Psoas muscle (tissue), 8 donors: ENCODE measurements around the gene CPED1. TPM values are rescaled to one million over a fixed set of nuclear protein-coding genes. Genes with fewer than 3 reads are reported as not detected.
"Not testable (repeated sequence)": the region's sequence is repeated elsewhere in the genome, so short reads cannot be mapped to it uniquely, and the experiment has no call there.

ENCODE experiments used
- ATAC-seq, 4 donors: fragments of 200-7000 bp; cut with Tn5 transposase; one replicate each; pipeline ENCODE4 v1.9.1; 2020; ENCODE audit warnings: moderate library complexity in 3 of 4, mild to moderate bottlenecking in 2 of 4
- DNase-seq, 2 donors: peaks; one replicate each; pipeline ENCODE4 v3.0.0-alpha.2; 2020
- H3K27ac ChIP-seq: fragments of 200-600 bp; one replicate; pipeline ENCODE4 v1.8.0; 2022
- H3K27me3 ChIP-seq, 3 donors: fragments of 200-600 bp in 1 of 3; one replicate each; pipeline versions ENCODE4 v1.6.1 to v1.8.0; 2013 to 2022; ENCODE audit warnings: low read length in 2 of 3, mild to moderate bottlenecking in 2 of 3, moderate library complexity in 1 of 3; ENCODE audit not compliant: insufficient read depth in 3 of 3
- H3K36me3 ChIP-seq, 2 donors: fragments of 200-600 bp in 1 of 2; one replicate each; pipeline versions ENCODE4 v1.6.1 to v1.8.0; 2013 to 2022; ENCODE audit warnings: low read depth in 1 of 2, mild to moderate bottlenecking in 1 of 2, moderate library complexity in 1 of 2; ENCODE audit not compliant: insufficient read depth in 1 of 2
- H3K4me1 ChIP-seq: fragments of 200-600 bp; one replicate; pipeline ENCODE4 v1.8.0; 2022
- H3K4me3 ChIP-seq: fragments of 200-600 bp; one replicate; pipeline ENCODE4 v1.8.0; 2022; ENCODE audit warnings: mild to moderate bottlenecking
- H3K9me3 ChIP-seq: fragments of 200-600 bp; one replicate; pipeline ENCODE4 v1.8.0; 2022
- CTCF ChIP-seq: fragments of 200-600 bp; IDR thresholded peaks from one replicate; pipeline ENCODE4 v1.8.0; 2022; ENCODE audit warnings: antibody characterized with exemption
- WGBS, 3 donors: extraction: QIAGEN DNeasy Blood & Tissue Kit; methylation state at CpG; one replicate each; pipeline versions ENCODE4 v1.1.6 to v1.1.7; 2013; 5-methylcytosine and 5-hydroxymethylcytosine counted together
- intact Hi-C, 2 donors: fragments of 100-400 bp; cut with DNase I; formaldehyde crosslinking; loops; one replicate each; pipeline versions ENCODE4 v1.11.0 to v1.14.2; 2022
- polyA plus RNA-seq, 3 donors: library from polyadenylated mRNA; stranded (reverse); fragments of 200-250 nt; gene quantifications; one replicate each; pipeline ENCODE4 v1.2.3, GENCODE V29; 2013
- total RNA-seq, 4 donors: library from RNA; stranded (reverse); fragmentation: NEBNext Ultra II Directional in 2 of 4; extraction: Animal tissue kit (Norgen Biotek cat#: 25700) in 2 of 4; gene quantifications; one replicate each; pipeline versions ENCODE4 v1.2.1 to v1.2.4, GENCODE V29; 2021 to 2023
- donor health status: healthy with polysubstance abuse.
- donor health status: DM: no; HTN: no; CAD: no; lungs with moderate emphysema.
- donor health status: Bipolar disorder and iron deficiency.
- donor health status: healthy.
- donor health status: DM: yes; HTN: yes; CAD: no.
- donor health status: DM: no; HTN: no; CAD: no.
- donor health status: DM: no; HTN: no; CAD: no.
- donor health status: DM: yes; HTN: yes; CAD: no.

CPED1 gene
- total and polyA plus RNA-seq, 7 donors, result 0.90 to 39.2 (median 12.0) TPM

GRCh38 chr7:121313220-121313792 lies 324.8 kb downstream of the CPED1 start:
- Histone ChIP-seq H3K4me1 (no peaks in the 10 kb centered on the region), H3K27ac (no peak overlapping the region), H3K27me3 (no peaks in the 10 kb centered on the region), H3K9me3 (no peaks in the 10 kb centered on the region), H3K36me3 (no peaks in the 10 kb centered on the region), H3K4me3 (no peak overlapping the region)
- intact Hi-C loops, result no loop called here
- ATAC-seq (no peak), DNase-seq (no peak)
- 43 to 56% (median 52%) methylated on average over 3 of the region's 3 CpGs for WGBS, 3 donors
- TF ChIP-seq CTCF, result no peak

GRCh38 chr7:121313793-121314676 lies 325.5 kb downstream of the CPED1 start:
- H3K36me3 ChIP-seq, result no peaks in the 10 kb centered on the region
- TF ChIP-seq CTCF, result no peak
- 33 to 38% (median 37%) methylated on average over 9 of the region's 9 CpGs for WGBS, 3 donors
- intact Hi-C loops, result no loop called here
- no peaks in the 10 kb centered on the region for H3K9me3 ChIP-seq
- no peak overlapping the region for H3K27ac ChIP-seq
- H3K4me3 ChIP-seq, result no peak overlapping the region
- H3K4me1 ChIP-seq, result no peaks in the 10 kb centered on the region
- H3K27me3 ChIP-seq, result no peaks in the 10 kb centered on the region
- no peak for ATAC-seq
- DNase-seq, result no peak

- DNase-seq, H3K9me3 ChIP-seq, H3K27ac ChIP-seq, ATAC-seq, H3K36me3 ChIP-seq, H3K27me3 ChIP-seq, intact Hi-C loops, H3K4me3 ChIP-seq, H3K4me1 ChIP-seq: not testable (repeated sequence)
- 81 to 83% (median 82%) methylated on average over 2 of the region's 3 CpGs for WGBS, 3 donors
Measured at GRCh38 chr7:121315170-121315569, 326.7 kb downstream of the CPED1 start.

- H3K4me3 ChIP-seq, result no peak overlapping the region
- H3K36me3 ChIP-seq, result no peaks in the 10 kb centered on the region
- H3K27ac ChIP-seq, result no peak overlapping the region
- intact Hi-C loops, result no loop called here
- H3K9me3 ChIP-seq, result no peaks in the 10 kb centered on the region
- no peaks in the 10 kb centered on the region for H3K4me1 ChIP-seq
- no peak for ATAC-seq
- 72 to 82% (median 80%) methylated on average over 3 of the region's 3 CpGs for WGBS, 3 donors
- H3K27me3 ChIP-seq, result peaks cover 0 to 14% (median 4%) of the 10 kb centered on the region in 3 donors
- no peak for TF ChIP-seq CTCF
- DNase-seq, result no peak
Measured at GRCh38 chr7:121322460-121322859, 333.9 kb downstream of the CPED1 start.

- no peaks in the 10 kb centered on the region for H3K36me3 ChIP-seq
- intact Hi-C loops, result no loop called here
- H3K4me3 ChIP-seq, result no peak overlapping the region
- H3K27ac ChIP-seq, result no peak overlapping the region
- DNase-seq, result no peak
- ATAC-seq, result no peak
- H3K4me1 ChIP-seq, result no peaks in the 10 kb centered on the region
- 53 to 63% (median 58%) methylated on average over 5 of the region's 5 CpGs for WGBS, 3 donors
- no peaks in the 10 kb centered on the region for H3K9me3 ChIP-seq
- no peak for TF ChIP-seq CTCF
- peaks cover 0 to 26% (median 8%) of the 10 kb centered on the region in 3 donors for H3K27me3 ChIP-seq
Measured at GRCh38 chr7:121323515-121324302, 335.2 kb downstream of the CPED1 start.
